Fibroblast of the conjunctiva (primary cell): ENCODE data around the gene RXFP3.

Experiments
- DNase-seq: peaks from one replicate; pipeline ENCODE4 v3.0.0-alpha.2; 2010; ENCODE audit warnings: low read depth

RXFP3 gene

GRCh38 chr5:33981408-33982162, 45.4 kb downstream of the RXFP3 start:
- no peak for DNase-seq

- DNase-seq, result no peak
Measured at GRCh38 chr5:33984178-33984577, 48.0 kb downstream of the RXFP3 start.

- no peak for DNase-seq
Measured at GRCh38 chr5:33984671-33985124, 48.5 kb downstream of the RXFP3 start, which contains the start of gene SLC45A2. Gene SLC45A2 (minus strand): TSS chr5:33984693. CDS start chr5:33984583, 110 bp downstream.

GRCh38 chr5:33985447-33985846, 49.3 kb downstream of the RXFP3 start:
- DNase-seq, result no peak
